Pancreas (tissue), 10 donors: ENCODE measurements around the gene CAPN2. TPM values are rescaled to one million over a fixed set of nuclear protein-coding genes. Genes with fewer than 3 reads are reported as not detected.

Experiments used
- ATAC-seq, 4 donors: fragments of 200-7000 bp; cut with Tn5 transposase; one replicate each; pipeline versions ENCODE4 v1.8.0 to v1.9.1; 2020; ENCODE audit warnings: mild to moderate bottlenecking in 4 of 4, moderate library complexity in 4 of 4
- DNase-seq, 6 donors: peaks; one replicate each; pipeline ENCODE4 v3.0.0-alpha.2; 2020
- FAIRE-seq: peaks from 2 replicates; lab custom pipeline; 2012; peaks lifted over from hg19 to GRCh38; lab: Jason Lieb, UNC
- H3K27ac ChIP-seq, 4 donors: fragments of 200-600 bp; sonication (generic); 1 replicate in 3 of 4; 2 replicates in 1 of 4; pipeline versions ENCODE4 v1.5.0 to v1.8.0; 2020
- H3K27me3 ChIP-seq, 4 donors: fragments of 200-600 bp; one replicate each; pipeline ENCODE4 v1.8.0; 2021
- H3K36me3 ChIP-seq, 3 donors: fragments of 200-600 bp; sonication (generic) in 1 of 3; one replicate each; pipeline versions ENCODE4 v1.5.0 to v1.8.0; 2020 to 2021
- H3K4me1 ChIP-seq, 3 donors: fragments of 200-600 bp; one replicate each; pipeline ENCODE4 v1.8.0; 2021
- H3K4me3 ChIP-seq, 4 donors: fragments of 200-600 bp; sonication (generic) in 2 of 4; one replicate each; pipeline versions ENCODE4 v1.5.0 to v1.8.0; 2020 to 2021
- H3K9me3 ChIP-seq, 4 donors: fragments of 200-600 bp; one replicate each; pipeline ENCODE4 v1.8.0; 2021
- WGBS, 2 donors: extraction: QIAGEN DNeasy Blood & Tissue Kit; methylation state at CpG; one replicate each; pipeline ENCODE4 v1.1.7; 2013; 5-methylcytosine and 5-hydroxymethylcytosine counted together
- intact Hi-C, 3 donors: fragments of 100-400 bp; cut with DNase I; formaldehyde crosslinking; loops; one replicate each; pipeline versions ENCODE4 v1.11.1 to v1.14.2; 2022
- polyA plus RNA-seq, 2 donors: library from polyadenylated mRNA; stranded (reverse); fragments of 200-250 nt; gene quantifications; one replicate each; pipeline ENCODE4 v1.2.3, GENCODE V29; 2013
- total RNA-seq, 6 donors: library from RNA; stranded (reverse); fragmentation: NEBNext Ultra II Directional in 4 of 6; extraction: Animal tissue kit (Norgen Biotek cat#: 25700) in 4 of 6; gene quantifications; one replicate each; pipeline versions ENCODE4 v1.2.1 to v1.2.4, GENCODE V29; 2021 to 2023
- TF ChIP-seq, protein P1 (sequence below), 4 donors: fragments of 200-600 bp; sonication (generic) in 3 of 4; IDR thresholded peaks; one replicate each; pipeline versions ENCODE4 v1.5.0 to v1.8.0; 2021; ENCODE audit warnings: antibody characterized with exemption in 4 of 4
- donor health status: healthy with polysubstance abuse.
- donor health status: DM: no; HTN: no; CAD: no; lungs with moderate emphysema.
- donor health status: DM: no; HTN: no; CAD: no.
- donor health status: control.
- donor health status: control.
- donor health status: Bipolar disorder and iron deficiency.
- donor health status: DM: yes; HTN: yes; CAD: no.
- donor health status: DM: no; HTN: no; CAD: no.
- donor health status: DM: no; HTN: no; CAD: no.
- donor health status: DM: yes; HTN: yes; CAD: no.

The CAPN2 gene
- total and polyA plus RNA-seq, 8 donors, result 48.2 to 90.0 (median 55.7) TPM

DNA sequence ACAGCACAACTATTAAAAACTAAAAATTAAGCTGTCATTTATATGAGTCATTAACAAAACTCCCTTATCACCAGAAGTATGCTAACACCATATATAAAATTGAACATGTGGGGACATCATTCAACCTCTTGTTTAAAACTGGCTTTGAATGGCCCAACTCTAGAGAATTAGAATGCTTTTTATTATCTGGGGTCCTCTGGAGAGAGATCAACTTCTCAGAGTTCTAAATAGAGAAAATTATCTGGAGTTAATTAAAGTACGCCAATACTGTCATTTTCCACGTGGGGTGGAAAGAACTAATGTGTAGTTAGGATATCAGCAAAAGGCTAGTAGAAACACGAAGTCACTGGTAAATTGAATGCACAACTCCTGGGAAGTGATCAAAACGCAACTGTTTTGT, 21.2 kb upstream of the CAPN2 start:
- TF ChIP-seq, protein P1, sequence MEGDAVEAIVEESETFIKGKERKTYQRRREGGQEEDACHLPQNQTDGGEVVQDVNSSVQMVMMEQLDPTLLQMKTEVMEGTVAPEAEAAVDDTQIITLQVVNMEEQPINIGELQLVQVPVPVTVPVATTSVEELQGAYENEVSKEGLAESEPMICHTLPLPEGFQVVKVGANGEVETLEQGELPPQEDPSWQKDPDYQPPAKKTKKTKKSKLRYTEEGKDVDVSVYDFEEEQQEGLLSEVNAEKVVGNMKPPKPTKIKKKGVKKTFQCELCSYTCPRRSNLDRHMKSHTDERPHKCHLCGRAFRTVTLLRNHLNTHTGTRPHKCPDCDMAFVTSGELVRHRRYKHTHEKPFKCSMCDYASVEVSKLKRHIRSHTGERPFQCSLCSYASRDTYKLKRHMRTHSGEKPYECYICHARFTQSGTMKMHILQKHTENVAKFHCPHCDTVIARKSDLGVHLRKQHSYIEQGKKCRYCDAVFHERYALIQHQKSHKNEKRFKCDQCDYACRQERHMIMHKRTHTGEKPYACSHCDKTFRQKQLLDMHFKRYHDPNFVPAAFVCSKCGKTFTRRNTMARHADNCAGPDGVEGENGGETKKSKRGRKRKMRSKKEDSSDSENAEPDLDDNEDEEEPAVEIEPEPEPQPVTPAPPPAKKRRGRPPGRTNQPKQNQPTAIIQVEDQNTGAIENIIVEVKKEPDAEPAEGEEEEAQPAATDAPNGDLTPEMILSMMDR (IDR thresholded peaks at IDR 0.05), result no peak
- intact Hi-C loops, result no loop called here
- Histone ChIP-seq H3K4me3 (no peak overlapping the region), H3K36me3 (no peaks in the 10 kb centered on the region), H3K27me3 (no peaks in the 10 kb centered on the region), H3K9me3 (no peaks in the 10 kb centered on the region), H3K4me1 (no peaks in the 10 kb centered on the region), H3K27ac (no peak overlapping the region)
- DNase-seq (no peak), ATAC-seq (no peak), FAIRE-seq (no peak)
- 67 to 68% methylated on average over 4 of the region's 4 CpGs for WGBS, 2 donors

DNA sequence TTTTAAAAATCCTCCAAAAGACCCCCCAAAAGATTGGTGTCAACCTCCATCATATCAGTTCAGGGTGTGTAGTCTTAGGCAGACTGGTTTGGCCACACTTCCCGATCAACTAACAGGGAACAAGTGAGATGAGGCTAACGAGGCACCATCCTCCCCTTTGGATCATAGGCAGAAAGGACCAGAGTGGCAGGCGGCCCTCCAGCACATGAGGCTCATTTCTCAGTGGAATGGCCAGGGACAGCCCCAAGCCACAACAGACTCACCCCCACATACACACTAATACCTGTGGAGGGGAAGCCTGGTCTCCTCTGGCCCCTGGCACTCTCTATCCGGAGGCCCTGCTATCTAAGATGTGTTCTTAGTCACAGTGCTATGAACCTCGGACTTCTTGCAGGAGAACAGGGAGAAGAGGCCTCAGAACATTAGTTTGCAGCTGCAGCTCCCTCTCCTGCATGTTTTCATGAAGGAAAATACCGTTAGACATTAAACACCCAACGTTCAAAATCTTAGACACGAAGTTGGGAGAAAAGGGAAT, 17.3 kb upstream of the CAPN2 start:
- no peaks in the 10 kb centered on the region for H3K27me3 ChIP-seq
- no peaks in the 10 kb centered on the region for H3K9me3 ChIP-seq
- H3K36me3 ChIP-seq, result no peaks in the 10 kb centered on the region
- intact Hi-C loops, result loop anchor here in 1 of 3 donors (5.0 kb wide), 1 partner anchor 52 kb away; no protein-coding TSS in a partner anchor
- FAIRE-seq (no peak), DNase-seq (no peak), ATAC-seq (no peak)
- WGBS, 2 donors, result 62 to 65% methylated on average over 8 of the region's 8 CpGs
- no peaks in the 10 kb centered on the region for H3K4me1 ChIP-seq
- TF ChIP-seq, protein P1 (IDR thresholded peaks at IDR 0.05), result no peak
- no peak overlapping the region for H3K27ac ChIP-seq
- no peak overlapping the region for H3K4me3 ChIP-seq

DNA sequence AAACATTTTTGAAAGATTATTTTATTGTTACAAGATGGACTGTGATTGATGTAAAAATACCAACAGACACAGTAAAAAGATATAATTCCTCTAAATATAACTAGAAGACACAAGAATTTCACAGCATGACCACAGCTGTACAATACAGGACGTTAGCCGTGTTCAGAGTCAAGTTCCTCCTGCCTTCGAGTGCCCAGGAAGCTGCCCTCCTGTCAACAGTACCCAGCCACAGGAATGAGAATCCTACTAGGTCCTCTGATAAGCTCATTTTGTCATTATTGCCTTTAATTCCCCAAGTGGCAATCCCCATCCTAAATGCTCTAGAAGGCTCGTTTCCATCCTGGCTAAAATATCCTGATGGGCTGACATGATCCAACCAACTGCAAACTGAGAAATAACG, 16.4 kb upstream of the CAPN2 start:
- Histone ChIP-seq H3K4me1 (no peaks in the 10 kb centered on the region), H3K9me3 (no peaks in the 10 kb centered on the region), H3K36me3 (no peaks in the 10 kb centered on the region), H3K4me3 (no peak overlapping the region), H3K27ac (no peak overlapping the region), H3K27me3 (no peaks in the 10 kb centered on the region)
- no peak for DNase-seq
- no peak for ATAC-seq
- WGBS, 2 donors, result 63 to 72% methylated on average over 5 of the region's 5 CpGs
- FAIRE-seq, result no peak
- TF ChIP-seq, protein P1 (IDR thresholded peaks at IDR 0.05), result no peak
- intact Hi-C loops, result loop anchor here in 1 of 3 donors (5.0 kb wide), 1 partner anchor 51 kb away; no protein-coding TSS in a partner anchor

DNA sequence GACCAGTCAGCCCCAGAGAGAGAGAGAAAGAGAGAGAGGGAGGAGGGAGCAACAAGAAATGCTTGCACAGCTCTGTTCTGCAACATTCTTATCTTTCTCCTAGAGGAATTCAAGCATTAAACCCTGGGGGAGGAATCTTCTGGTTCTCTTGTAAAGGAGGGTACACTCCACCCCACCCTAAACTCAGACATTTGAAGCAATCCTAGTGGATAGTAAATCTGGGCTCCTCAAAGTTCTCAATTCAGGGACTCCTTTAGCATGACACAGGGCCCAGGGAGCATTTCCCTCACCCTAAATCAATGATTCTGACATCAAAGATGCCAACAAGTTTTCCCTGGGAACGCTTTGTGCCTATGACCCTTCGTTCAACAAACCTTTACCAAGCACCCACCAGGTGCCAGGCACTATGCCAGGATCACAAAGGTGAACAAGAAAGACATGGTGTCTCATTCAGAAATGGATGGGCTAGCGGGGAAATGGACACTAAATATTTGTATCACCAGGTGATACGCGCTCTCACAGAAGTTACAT, 11.9 kb upstream of the CAPN2 start:
- TF ChIP-seq, protein P1 (IDR thresholded peaks at IDR 0.05), result no peak
- intact Hi-C loops, result loop anchor here in 1 of 3 donors (10.0 kb wide), 1 partner anchor 344 kb away; no protein-coding TSS in a partner anchor
- H3K27me3 ChIP-seq, result no peaks in the 10 kb centered on the region
- FAIRE-seq (no peak), ATAC-seq (no peak), DNase-seq (no peak)
- 62 to 70% methylated on average over 5 of the region's 5 CpGs for WGBS, 2 donors
- no peak overlapping the region for H3K4me3 ChIP-seq
- H3K9me3 ChIP-seq, result no peaks in the 10 kb centered on the region
- no peaks in the 10 kb centered on the region for H3K36me3 ChIP-seq
- no peak overlapping the region for H3K27ac ChIP-seq
- H3K4me1 ChIP-seq, result no peaks in the 10 kb centered on the region
